ENCODE data around the gene APBA1.
"Not testable (repeated sequence)": the region's sequence is repeated elsewhere in the genome, so short reads cannot be mapped to it uniquely, and the experiment has no call there.

APBA1 gene

DNA sequence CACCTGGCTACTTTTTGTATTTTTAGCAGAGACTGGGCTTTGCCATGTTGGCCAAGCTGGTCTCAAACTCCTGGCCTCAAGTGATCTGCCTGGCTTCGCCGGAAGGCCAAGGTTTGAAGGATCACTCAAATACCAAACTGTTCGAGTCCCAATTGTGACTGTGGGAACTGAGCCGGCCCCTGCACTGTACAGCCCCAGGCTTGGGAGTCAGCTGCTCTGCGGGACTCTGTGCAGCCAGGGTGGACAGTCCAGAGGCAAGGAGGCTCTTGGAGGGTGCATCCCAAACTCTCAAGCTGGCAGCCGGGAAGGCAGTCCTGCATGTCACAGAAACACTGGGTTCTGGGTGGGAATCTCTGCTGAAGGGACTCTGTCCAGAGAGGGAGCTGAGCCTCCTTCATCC is 238.2 kb downstream of the APBA1 start:
- DNase-seq = no peak

GRCh38 chr9:69433392-69433791 is 238.8 kb downstream of the APBA1 start:
- DNase-seq = no peak

GRCh38 chr9:69432623-69433022 is 239.5 kb downstream of the APBA1 start:
- no peak for DNase-seq

DNA sequence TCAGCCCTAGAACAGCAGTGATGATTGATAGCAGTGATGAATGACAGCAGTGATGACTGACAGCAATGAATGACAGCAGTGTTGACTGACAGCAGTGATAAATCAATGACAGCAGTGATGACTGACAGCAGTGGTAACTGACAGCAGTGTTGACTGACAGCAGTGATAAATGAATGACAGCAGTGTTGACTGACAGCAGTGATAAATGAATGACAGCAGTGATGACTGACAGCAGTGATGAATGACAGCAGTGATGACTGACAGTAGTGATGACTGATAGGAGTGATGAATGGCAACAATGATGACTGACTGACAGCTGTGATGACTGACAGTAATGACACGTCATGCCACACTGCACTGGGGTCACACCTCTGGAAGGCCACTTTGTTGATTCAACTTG is 240.4 kb downstream of the APBA1 start:
- no peak for DNase-seq

- no peak for DNase-seq
Measured at GRCh38 chr9:69431203-69431602, 241.0 kb downstream of the APBA1 start.

GRCh38 chr9:69430206-69430605 is 242.0 kb downstream of the APBA1 start:
- DNase-seq = no peak

- DNase-seq = no peak
Measured at GRCh38 chr9:69429281-69429680, 242.9 kb downstream of the APBA1 start.

GRCh38 chr9:69428017-69428785 is 244.0 kb downstream of the APBA1 start:
- DNase-seq = no peak

DNA sequence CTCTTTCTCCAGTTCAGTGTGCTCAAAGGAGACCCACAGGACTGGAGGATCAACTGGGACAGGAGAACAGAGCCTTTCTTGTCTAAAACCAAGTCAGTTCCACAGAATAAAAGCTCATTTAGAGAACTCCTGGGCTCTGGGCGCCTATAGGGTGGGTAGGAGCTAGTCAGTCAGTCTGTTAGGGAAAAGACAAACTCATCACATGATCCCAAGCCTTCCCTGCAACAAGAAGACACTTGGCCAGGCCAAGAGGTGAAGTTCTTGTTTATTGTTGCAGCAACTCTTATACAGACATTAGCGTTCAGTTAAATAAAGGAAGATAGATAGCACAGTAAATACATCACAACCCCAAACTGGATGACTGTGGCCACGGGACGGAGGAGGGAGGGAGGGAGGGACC is 244.9 kb downstream of the APBA1 start:
- no peak for DNase-seq

DNA sequence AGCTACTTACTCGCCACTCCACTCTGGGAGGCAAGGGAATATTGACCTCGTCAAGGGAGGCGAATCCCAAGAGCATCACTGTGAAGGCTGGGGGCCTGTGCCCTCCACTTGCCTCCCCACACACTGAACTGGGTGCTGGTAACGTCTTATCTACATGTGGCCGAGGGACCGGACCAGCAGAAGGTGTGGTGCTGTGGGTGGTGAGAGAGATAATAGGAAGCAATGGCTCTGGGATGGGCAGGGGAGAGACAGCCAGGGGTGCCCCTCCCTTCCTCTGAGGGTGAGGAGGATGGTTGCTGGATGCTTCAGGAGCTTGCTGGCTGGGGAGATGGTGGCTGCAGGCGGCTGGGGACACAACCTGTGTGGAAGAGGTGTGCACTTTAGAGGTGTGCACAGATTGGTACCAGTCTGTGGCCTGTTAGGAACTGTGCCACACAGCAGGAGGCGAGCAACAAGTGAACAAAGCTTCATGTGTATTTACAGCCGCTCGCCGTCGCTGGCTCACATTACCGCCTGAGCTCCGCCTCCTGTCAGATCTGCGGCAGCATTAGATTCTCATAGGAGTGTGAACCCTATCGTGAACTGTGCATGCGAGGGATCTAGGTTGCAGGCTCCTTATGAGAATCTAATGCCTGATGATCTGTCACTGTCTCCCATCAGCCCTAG is 246.9 kb downstream of the APBA1 start:
- DNase-seq = no peak

DNA sequence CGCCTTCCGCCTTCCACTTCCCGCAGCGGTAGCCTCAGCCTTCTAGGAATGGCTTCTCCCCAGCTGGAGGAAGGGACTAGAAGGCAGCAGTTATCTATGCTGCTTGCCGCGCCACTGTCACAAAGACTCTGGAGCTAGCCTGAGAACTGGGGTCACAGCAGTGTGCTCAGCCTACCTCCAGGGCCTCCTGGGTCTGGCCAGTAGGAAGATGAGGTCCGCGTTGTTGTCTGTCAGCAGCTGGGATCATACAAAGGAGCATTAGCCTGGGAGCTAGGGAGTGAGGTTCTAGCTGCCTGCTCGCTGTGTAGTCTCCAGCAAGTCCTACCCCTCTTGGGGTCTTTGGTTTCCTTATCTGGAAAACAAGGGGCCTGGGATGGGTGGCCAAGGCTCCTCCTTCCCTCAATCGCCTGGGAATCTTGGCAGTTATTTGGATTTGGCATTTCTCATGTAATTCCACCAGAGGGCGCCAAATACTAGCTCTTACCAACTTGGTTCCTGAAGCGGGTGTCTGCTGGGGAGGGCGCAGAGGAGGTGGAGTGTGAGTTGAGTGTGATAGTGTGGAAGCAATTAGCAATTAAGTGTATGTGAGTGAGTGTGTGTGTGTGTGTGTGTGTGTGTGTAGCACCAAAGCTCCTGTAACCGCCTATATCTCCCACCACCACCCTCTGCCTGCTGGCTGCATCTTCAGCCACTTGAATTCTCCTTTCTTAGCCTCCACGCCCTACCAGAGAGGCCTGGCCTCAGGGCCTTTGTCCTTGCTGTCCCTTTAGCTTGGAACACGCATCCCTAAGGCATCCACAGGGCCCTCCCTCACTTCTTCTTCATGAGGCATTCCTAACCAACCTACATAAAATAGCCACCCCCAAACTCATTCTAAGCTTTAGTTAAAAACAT is 250.0 kb downstream of the APBA1 start:
- peak; percentile 68 for DNase-seq

DNA sequence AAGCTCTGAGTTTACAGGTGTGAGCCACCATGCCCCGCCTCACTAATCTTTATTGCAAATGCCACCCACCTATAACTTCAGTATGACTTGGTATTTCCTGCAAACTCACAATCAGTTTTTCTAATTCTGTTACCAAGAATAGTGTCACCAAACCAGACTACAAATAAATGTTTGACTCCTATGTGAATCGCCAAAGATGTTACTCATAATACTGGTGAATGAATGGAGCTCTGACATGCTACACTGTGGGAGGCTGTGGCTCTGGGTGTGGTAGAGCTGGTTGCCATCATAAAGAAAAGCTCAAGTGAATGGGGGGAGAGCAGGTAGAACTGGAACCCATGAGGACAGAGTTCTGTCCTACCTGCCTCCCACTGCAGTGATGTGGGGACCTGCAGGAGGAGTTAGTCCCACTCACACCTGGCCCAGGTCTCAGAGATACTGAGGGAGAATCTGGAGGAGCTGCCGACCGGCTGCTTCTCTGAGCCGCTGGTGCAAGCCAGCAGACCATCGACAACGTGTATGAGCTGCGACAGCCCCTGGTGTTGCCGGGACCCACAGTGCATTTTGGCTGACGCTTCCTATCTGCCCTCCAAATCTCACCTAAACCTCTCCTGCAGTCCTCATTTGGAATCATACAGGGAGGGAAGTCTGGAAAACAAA is 251.4 kb downstream of the APBA1 start:
- DNase-seq = no peak

GRCh38 chr9:69412741-69413150 is 259.4 kb downstream of the APBA1 start:
- DNase-seq = peak; percentile 77

DNA sequence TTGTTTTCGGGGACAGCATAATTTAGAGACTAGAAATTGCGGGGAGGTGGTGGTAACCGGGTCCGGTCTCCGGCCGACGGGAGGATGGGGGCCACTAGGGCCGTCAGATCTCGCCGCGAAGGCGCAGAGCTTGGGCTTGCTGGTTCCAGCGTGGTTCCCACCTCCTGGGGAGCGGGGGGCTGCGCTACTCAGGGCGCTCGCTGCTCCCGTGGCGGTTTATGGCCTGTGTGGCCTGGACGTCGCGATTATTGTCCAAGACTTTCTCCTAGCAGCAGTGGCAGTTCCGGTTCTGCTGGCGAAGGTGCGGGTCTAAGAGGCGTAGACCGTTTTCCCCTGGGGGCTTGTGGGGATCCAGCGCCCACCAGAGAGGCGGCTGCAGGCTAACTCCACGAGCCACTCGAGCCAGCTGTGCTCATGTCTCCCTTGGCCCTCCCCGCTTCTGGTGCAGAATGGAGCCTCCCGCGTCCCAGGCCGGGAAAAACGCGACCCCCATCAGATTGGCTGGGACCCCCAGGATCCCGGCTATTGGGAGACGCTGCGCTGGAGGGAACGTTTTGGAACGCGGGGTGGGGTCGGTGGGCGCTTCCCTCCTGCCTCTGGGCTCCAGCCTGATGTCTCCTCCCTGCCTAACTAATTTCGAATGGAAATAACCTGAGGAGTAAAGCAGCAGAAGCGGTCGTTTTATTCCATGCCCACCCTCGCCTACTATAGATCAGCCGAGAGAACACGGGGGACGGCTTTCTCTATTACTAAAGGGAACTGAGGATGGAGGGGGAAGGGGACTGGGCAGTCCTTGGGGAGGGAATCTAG is 260.0 kb downstream of the APBA1 start:
- DNase-seq = no peak

DNA sequence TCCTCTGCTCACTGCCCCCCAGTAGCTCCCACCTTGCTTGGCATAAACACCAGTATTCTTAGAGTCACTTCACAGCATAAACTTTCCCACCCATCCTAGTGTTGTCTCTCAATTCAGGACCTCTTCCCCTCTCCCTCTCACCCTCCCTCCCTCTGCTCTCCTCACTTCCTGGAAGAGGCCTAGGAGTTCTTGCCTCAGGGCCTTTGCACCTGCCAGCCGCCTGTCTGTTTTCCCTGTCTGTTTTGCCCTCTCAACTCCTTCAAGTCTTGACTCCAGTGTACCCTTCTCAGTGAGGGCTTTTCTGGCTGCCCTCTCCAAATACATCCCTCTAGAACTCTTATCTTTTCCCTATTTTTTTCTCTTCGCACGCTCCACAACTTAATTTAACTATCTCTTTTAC is 260.9 kb downstream of the APBA1 start:
- DNase-seq = no peak

DNA sequence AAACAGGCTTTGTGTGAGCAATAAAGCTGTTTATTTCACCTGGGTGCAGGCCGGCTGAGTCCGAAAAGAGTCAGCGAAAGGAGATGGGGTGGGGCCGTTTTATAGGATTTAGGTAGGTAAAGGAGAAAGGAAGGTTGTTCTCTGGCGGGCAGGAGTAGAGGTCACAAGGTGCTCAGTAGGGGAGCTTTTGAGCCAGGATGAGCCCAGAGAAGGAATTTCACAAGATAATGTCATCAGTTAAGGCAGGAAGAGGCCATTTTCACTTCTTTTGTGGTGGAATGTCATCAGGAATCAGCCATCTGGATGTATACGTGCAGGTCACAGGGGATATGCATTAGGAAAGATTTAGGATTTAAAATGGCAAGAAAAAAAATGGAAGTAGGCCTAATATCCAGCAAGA is 262.2 kb downstream of the APBA1 start:
- not testable (repeated sequence) for DNase-seq

GRCh38 chr9:69400470-69400869 is 271.7 kb downstream of the APBA1 start:
- no peak for DNase-seq

- no peak for DNase-seq
Measured at GRCh38 chr9:69397384-69398214, 274.6 kb downstream of the APBA1 start.

DNA sequence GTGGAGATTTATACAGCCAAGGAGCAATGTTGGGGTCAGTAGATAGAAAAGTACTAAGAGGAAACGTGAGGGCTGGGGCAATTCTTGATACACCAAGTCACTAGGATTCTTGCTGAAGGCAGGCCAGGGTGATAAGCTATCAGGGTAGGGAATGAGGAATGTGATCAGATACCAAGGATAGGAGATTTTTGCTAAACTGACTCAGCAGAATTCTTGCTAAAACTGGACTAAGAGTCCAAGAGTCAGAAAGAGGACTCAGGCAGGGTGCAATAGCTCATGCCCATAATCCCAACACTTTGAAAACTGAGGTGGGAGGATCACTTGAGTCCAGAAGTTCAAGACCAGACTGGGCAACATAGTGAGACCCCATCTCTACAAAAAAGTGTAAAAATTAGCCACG is 275.4 kb downstream of the APBA1 start:
- no peak for DNase-seq

- DNase-seq = no peak
Measured at GRCh38 chr9:69395718-69396117, 276.5 kb downstream of the APBA1 start.

- DNase-seq = no peak
Measured at GRCh38 chr9:69393425-69393824, 278.7 kb downstream of the APBA1 start.
